Gastroesophageal sphincter (tissue), 4 donors: ENCODE results near the gene TRIM54. TPM values are rescaled to one million over a fixed set of nuclear protein-coding genes. Genes with fewer than 3 reads are reported as not detected.

Experiments
- ATAC-seq: fragments of 150-250 bp; one replicate; pipeline ENCODE4 v1.9.1; 2016; ENCODE audit warnings: mild to moderate bottlenecking, moderate library complexity
- H3K27ac ChIP-seq, 4 donors: fragments of 200-600 bp; sonication (generic) in 3 of 4; 1 replicate in 3 of 4; 2 replicates in 1 of 4; pipeline ENCODE4 v1.5.1; 2016 to 2019
- H3K27me3 ChIP-seq: fragments of 200-600 bp; sonication (generic); one replicate; pipeline ENCODE4 v1.5.1; 2019
- H3K36me3 ChIP-seq, 2 donors: fragments of 200-600 bp; sonication (generic); one replicate each; pipeline ENCODE4 v1.5.1; 2019; ENCODE audit warnings: control low read depth in 1 of 2
- H3K4me1 ChIP-seq, 3 donors: fragments of 200-600 bp; sonication (generic); 1 replicate in 2 of 3; 2 replicates in 1 of 3; pipeline ENCODE4 v1.5.1; 2016 to 2019; ENCODE audit warnings: control low read depth in 2 of 3
- H3K4me3 ChIP-seq, 2 donors: fragments of 200-600 bp; sonication (generic); one replicate each; pipeline ENCODE4 v1.5.1; 2019; ENCODE audit warnings: mild to moderate bottlenecking in 1 of 2, moderate library complexity in 1 of 2
- H3K9me3 ChIP-seq, 3 donors: fragments of 200-600 bp; sonication (generic); one replicate each; pipeline ENCODE4 v1.5.1; 2017 to 2019; ENCODE audit warnings: control low read depth in 2 of 3
- CTCF ChIP-seq, 4 experiments: fragments of 200-600 bp in 2 of 4; fragments of 450-650 bp in 2 of 4; sonication (generic) in 1 of 4; IDR thresholded peaks; one replicate each; pipeline ENCODE4 v1.5.1; 2017 to 2019; ENCODE audit warnings: antibody characterized with exemption in 4 of 4, mild to moderate bottlenecking in 2 of 4, moderate library complexity in 2 of 4
- EP300 ChIP-seq: sonication (generic); formaldehyde crosslinking; IDR thresholded peaks from one replicate; pipeline ENCODE4 v1.6.1; 2017; ENCODE audit warnings: antibody characterized with exemption, mild to moderate bottlenecking
- POLR2A ChIP-seq, 2 donors: fragments of 450-650 bp; IDR thresholded peaks; one replicate each; pipeline ENCODE4 v1.6.1; 2017; ENCODE audit warnings: antibody characterized with exemption in 2 of 2, mild to moderate bottlenecking in 2 of 2, moderate library complexity in 1 of 2
- POLR2AphosphoS5 ChIP-seq: sonication (generic); formaldehyde crosslinking; IDR thresholded peaks from one replicate; pipeline ENCODE4 v1.6.1; 2017; ENCODE audit warnings: antibody characterized with exemption
- WGBS, 2 donors: methylation state at CpG; one replicate each; pipeline ENCODE4 v1.1.5; 2018; ENCODE audit warnings: low coverage in 1 of 2; 5-methylcytosine and 5-hydroxymethylcytosine counted together
- total RNA-seq, 4 donors: library from RNA; depleted of rRNA; stranded (reverse); fragments of >200 nt; gene quantifications; one replicate each; pipeline ENCODE4 v1.1.0, GENCODE V29; 2016

The TRIM54 gene
- total RNA-seq, 4 donors from 2014 or later: 0.15 to 0.31 TPM; not detected in 2

GRCh38 chr2:27255660-27256059 is 26.6 kb upstream of the TRIM54 start:
- Histone ChIP-seq H3K9me3 (no peaks in the 10 kb centered on the region), H3K4me3 (no peak overlapping the region), H3K4me1 (no peaks in the 10 kb centered on the region), H3K27ac (no peak overlapping the region), H3K27me3 (peaks cover 96% of the 10 kb centered on the region), H3K36me3 (no peaks in the 10 kb centered on the region)
- TF ChIP-seq POLR2AphosphoS5: no peak
- TF ChIP-seq EP300: no peak
- TF ChIP-seq CTCF (IDR thresholded peaks at IDR 0.05): no peak
- no peak for TF ChIP-seq POLR2A (IDR thresholded peaks at IDR 0.05)
- ATAC-seq: no peak
- 38 to 41% methylated on average over 1 of the region's 1 CpG for WGBS, 2 donors

- TF ChIP-seq POLR2AphosphoS5 (no peak), EP300 (no peak), CTCF (IDR thresholded peaks at IDR 0.05) (no peak), POLR2A (IDR thresholded peaks at IDR 0.05) (no peak)
- Histone ChIP-seq H3K27ac (no peak overlapping the region), H3K4me3 (no peak overlapping the region), H3K27me3 (peaks cover 96% of the 10 kb centered on the region), H3K4me1 (peaks cover 0 to 6% (median 3%) of the 10 kb centered on the region in 3 donors), H3K36me3 (no peaks in the 10 kb centered on the region), H3K9me3 (no peaks in the 10 kb centered on the region)
- no peak for ATAC-seq
- WGBS, 2 donors: 60 to 86% methylated on average over 1 to 2 of the region's 7 CpGs
Observed at GRCh38 chr2:27256855-27257454, 25.3 kb upstream of the TRIM54 start.

- H3K27me3 ChIP-seq: peaks cover 96% of the 10 kb centered on the region
- no peaks in the 10 kb centered on the region for H3K9me3 ChIP-seq
- peaks cover 0 to 17% (median 14%) of the 10 kb centered on the region in 3 donors for H3K4me1 ChIP-seq
- no peak for TF ChIP-seq POLR2A (IDR thresholded peaks at IDR 0.05)
- TF ChIP-seq POLR2AphosphoS5: no peak
- TF ChIP-seq CTCF (IDR thresholded peaks at IDR 0.05): no peak
- TF ChIP-seq EP300: no peak
- WGBS, 2 donors: 65 to 100% methylated on average over 1 to 2 of the region's 8 CpGs
- no peaks in the 10 kb centered on the region for H3K36me3 ChIP-seq
- no peak for ATAC-seq
- no peak overlapping the region for H3K27ac ChIP-seq
- no peak overlapping the region for H3K4me3 ChIP-seq
Observed at GRCh38 chr2:27258051-27258450, 24.2 kb upstream of the TRIM54 start.

GRCh38 chr2:27261241-27261925 is 20.8 kb upstream of the TRIM54 start:
- H3K27me3 ChIP-seq: peaks cover 100% of the 10 kb centered on the region
- H3K4me1 ChIP-seq: peaks cover 0 to 42% (median 34%) of the 10 kb centered on the region in 3 donors
- peak overlapping the region in 1 of 2 donors; percentile 55 for H3K4me3 ChIP-seq
- 53 to 88% methylated on average over 2 to 5 of the region's 11 CpGs for WGBS, 2 donors
- no peak for ATAC-seq
- H3K9me3 ChIP-seq: no peaks in the 10 kb centered on the region
- H3K27ac ChIP-seq: no peak overlapping the region
- no peaks in the 10 kb centered on the region for H3K36me3 ChIP-seq
- TF ChIP-seq EP300 (no peak), POLR2A (IDR thresholded peaks at IDR 0.05) (no peak), CTCF (IDR thresholded peaks at IDR 0.05) (no peak), POLR2AphosphoS5 (no peak)

GRCh38 chr2:27261926-27262298 is 20.3 kb upstream of the TRIM54 start:
- Histone ChIP-seq H3K36me3 (no peaks in the 10 kb centered on the region), H3K4me3 (peak overlapping the region in 1 of 2 donors; percentile 55), H3K9me3 (no peaks in the 10 kb centered on the region), H3K27me3 (peaks cover 100% of the 10 kb centered on the region), H3K4me1 (peaks cover 0 to 42% (median 34%) of the 10 kb centered on the region in 3 donors), H3K27ac (no peak overlapping the region)
- no CpG with 5 or more reads among the region's 40 CpGs for WGBS, 2 donors
- ATAC-seq: no peak
- TF ChIP-seq POLR2AphosphoS5 (no peak), POLR2A (IDR thresholded peaks at IDR 0.05) (no peak), EP300 (no peak), CTCF (IDR thresholded peaks at IDR 0.05) (no peak)
